Cortex of kidney (tissue), 1 donor: ENCODE measurements around the gene HIF3A.

Source experiments
- DNase-seq: peaks from one replicate; lab custom pipeline; 2025; lab: John Stamatoyannopoulos, UW

The HIF3A gene

GRCh38 chr19:46330319-46330918 is 33.6 kb downstream of the HIF3A start:
- no peak for DNase-seq

- DNase-seq: no peak
These were observed 40.6 kb downstream of the HIF3A start for GRCh38 chr19:46337487-46337886.

DNA sequence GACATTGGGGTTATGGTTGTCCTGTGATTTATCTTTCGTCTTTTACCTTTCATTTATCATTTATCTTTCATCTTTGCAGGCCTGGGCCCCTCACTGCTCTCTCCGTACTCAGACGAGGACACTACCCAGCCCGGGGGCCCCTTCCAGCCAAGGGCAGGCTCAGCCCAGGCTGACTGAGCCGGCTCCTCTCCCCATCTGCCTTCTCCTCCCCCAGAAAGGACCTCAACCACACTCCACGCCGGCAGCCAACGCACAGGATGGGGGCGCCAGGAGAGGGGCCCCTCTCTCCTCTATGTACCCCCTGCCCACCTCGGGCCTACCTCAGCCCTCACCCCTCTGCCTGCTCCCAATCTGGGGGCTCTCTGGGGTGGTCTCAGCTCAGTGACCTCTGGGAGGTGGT is 42.6 kb downstream of the HIF3A start:
- no peak for DNase-seq

DNA sequence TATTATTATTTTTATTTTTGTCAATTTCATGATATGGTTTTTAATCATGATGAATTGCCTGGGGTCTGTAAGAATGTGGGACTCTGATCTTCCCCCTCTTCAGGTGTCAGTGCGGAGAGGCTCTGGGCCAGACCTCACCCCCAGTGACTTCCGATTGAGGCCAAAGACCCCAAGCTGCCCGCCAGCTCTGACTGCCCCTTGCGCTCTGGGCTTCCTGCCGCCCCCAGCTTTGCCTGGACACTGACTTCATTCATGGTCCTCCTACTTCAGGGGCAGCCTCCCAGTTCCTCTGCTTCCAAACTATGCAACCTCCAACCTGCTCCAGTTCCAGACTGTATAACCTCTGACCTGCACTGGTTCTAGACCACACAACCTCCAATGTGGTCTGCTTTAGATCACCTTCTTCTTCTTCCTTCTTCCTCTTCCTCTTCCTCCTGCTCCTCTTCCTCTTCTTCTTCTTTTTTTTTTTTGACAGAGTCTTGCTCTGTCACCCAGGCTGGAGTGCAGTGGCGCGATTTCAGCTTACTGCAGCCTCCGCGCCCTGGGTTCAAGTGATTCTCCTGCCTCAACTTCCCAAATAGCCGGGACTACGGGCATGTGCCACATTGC is 43.3 kb downstream of the HIF3A start:
- DNase-seq: no peak

DNA sequence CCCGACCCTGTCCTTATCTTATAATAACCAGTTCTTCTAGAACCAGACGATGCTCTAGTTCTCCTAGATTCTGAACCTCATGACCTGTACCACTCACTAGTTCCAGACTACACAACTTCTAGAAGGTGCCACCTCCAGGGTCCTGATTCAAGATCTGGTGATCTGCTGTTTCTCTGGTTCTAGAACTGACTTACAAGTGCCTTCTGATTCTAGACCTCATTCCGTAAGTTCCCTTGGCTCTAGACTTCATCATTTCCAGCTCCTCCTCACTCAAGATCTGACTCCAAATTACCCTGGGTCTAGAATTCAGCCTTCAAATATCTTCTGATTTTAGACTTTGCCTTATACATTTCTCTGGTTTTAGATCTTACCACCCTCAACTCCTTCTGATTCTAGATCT is 45.1 kb downstream of the HIF3A start:
- DNase-seq: no peak

GRCh38 chr19:46344363-46344762 is 47.5 kb downstream of the HIF3A start:
- no peak for DNase-seq

- DNase-seq: no peak
These were observed 48.3 kb downstream of the HIF3A start for GRCh38 chr19:46345157-46345556.

DNA sequence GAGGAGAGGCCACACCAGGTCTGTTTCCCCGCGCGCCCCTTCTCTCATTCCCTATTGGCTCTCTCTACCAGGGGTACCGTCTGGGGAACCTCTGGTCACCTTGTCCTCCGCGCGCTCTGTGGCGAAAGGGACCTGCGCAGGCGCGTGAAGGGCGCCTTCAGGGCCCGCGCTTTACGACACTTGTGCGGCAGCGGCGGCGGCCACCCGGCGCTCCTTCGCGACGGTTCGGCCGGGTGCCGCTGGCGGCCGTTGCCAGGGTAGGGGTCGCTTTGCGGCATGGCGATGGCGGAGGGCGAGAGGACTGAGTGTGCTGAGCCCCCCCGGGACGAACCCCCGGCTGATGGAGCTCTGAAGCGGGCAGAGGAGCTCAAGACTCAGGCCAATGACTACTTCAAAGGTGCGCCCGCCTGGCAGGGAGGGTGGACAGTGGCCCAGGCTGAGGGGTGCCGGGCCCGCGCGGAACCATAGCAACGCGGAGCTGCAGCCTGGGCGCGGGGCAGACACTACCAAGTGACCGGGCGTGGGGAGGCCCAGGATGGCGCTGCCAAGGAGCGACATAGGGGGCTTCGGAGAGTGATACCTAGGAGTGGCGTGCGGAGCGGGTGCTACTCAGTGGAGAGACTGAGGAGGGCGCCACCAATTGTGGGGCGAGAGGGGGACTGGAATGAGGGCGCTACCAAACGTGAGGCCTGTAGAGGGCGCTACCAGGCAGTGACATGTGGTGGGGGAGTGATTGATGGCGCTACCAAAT is 50.2 kb downstream of the HIF3A start, which contains the start of gene PPP5C:
Gene PPP5C (plus strand): TSS at position 267 of the 751 bp plus-strand sequence. CDS start 10 bp downstream, at position 277.
- peak; percentile 44 for DNase-seq

DNA sequence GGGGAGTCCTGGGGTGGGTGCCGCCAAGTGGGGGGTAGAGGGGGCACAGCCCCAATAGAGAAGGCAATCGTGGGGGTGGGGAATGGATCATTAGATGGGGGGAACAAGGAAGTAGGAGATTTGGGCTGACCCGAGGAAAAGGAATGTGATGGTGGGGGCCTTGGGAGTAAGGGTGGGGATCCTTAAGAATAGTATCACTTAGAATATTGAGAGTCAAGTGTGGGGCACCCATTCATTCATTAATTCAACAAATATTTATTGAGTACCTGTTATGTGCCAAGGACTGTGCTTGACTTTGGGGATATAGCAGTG is 50.7 kb downstream of the HIF3A start:
- DNase-seq: no peak

GRCh38 chr19:46347985-46348384 is 51.1 kb downstream of the HIF3A start:
- DNase-seq: no peak

DNA sequence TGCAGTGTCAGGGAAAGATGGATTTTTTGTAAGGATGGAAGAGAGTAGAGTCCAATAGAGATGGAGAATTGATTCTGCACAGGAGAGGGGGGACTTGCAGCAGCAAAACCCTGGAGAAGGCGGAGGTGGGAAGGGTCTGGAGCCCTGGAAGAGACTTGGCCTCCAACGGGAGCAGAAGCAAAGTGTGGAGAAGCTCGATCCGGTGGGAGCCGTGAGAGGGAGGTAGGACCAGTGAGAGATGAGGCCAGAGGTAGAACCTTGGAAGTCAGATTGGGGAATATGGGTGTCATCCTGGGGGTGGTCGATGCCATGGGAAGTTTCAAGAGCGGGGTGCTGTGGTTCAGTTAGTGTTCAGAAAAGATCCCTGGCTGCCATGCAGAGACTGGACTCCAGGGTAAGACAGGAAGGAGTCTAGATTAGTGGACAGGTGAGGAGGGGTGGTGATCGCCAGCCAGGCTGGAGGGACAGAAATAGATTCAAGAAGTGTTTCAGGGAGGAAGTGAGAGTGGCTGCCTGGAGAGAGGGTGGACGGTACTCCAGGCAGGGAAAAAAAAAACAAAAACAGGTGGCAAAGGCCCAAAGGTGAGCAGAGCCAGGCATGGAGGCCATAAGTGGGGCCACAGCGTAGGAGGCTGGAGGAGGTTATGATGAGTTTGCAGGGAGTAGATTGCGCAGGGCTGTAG is 52.6 kb downstream of the HIF3A start:
- DNase-seq: no peak

GRCh38 chr19:46350029-46350757 is 53.4 kb downstream of the HIF3A start:
- no peak for DNase-seq

GRCh38 chr19:46350758-46351159 is 53.9 kb downstream of the HIF3A start:
- DNase-seq: no peak

- no peak for DNase-seq
These were observed 54.6 kb downstream of the HIF3A start for GRCh38 chr19:46351241-46352041.

DNA sequence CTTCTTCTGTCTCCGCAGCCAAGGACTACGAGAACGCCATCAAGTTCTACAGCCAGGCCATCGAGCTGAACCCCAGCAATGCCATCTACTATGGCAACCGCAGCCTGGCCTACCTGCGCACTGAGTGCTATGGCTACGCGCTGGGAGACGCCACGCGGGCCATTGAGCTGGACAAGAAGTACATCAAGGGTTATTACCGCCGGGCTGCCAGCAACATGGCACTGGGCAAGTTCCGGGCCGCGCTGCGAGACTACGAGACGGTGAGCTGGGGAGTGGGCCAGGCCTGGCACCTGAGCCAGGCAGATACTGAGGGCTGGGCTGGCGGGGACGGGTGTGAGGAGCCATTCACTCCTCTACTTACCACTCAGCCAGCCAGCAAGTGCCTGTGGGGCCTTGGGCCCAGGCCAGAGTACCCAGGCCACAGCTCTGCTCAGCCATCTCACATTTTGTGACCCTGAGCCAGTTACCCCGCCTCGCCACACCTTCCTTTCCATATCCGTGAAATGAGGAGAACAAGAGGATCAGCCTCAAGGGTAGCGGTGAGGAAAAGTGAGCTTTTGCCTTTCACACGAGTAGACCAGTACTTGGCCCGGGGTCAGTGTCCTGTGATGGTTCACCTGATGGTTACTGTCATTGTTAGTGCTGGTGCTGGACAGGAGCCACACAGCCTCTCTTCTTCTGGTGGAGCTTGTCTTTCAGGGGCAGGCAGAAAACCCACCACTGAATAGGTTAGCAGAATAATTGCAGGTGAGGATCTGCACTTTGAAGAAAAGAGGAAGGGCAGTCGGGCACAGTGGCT is 57.1 kb downstream of the HIF3A start:
- DNase-seq: no peak

GRCh38 chr19:46355234-46356148 is 58.6 kb downstream of the HIF3A start:
- DNase-seq: no peak

DNA sequence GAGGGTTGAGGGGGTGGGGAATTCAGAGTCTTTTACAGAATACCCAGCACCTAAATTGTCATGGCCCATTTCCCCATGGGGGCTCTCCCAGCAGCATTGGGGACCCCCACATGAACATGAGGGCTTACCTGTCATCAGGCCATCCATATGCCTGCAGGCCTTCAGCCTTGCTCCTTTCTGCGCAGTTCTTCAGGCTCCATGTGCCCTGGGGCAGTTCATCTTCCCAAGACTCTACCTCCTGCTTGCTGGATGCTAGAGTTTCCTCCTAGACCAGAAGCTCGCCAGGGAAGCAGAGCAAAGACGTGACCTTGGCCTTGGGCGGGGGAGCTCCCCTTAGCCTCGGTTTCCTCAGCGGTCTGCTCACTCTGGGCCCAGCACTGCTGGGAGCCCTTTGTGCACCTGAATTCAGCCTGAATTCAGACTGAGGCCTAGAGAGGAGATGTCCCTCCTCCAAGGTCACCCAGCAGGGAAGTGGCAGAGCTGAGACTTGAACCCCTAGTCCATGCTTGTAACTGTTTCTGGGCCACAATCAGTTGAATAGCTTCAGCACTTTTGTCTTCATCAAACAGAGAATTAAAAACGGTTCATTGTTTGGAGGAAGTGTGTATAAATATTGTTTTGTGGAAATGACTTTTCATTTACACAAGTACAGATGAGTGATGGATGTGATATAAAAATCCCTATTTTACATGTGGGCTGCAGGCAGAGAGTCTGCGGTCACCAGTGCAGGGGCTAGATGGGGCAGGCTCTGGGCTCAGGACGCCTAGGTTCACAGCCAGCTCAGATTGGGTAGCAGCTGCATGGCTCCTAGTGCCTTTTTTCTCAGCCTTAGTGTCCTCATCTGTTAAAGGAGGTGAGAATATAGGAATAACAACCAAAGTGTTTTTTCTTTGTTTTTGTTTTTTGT is 59.6 kb downstream of the HIF3A start:
- no peak for DNase-seq

- DNase-seq: no peak
These were observed 61.2 kb downstream of the HIF3A start for GRCh38 chr19:46357846-46358583.
